GM23338 (cell line): ENCODE data around the gene GSS.

Experiments
- CTCF ChIP-seq, 2 experiments: fragments of 200-600 bp in 1 of 2; sonication (generic) in 1 of 2; conservative IDR thresholded peaks; 2 replicates each; pipeline versions ENCODE4 v1.5.1 to v1.6.1; 2016 to 2017; ENCODE audit warnings: antibody characterized with exemption in 2 of 2, low read depth in 2 of 2, mild to moderate bottlenecking in 2 of 2, moderate library complexity in 1 of 2
- EZH2phosphoT487 ChIP-seq: fragments of 200-600 bp; sonication (generic); IDR thresholded peaks from one replicate; pipeline ENCODE4 v1.8.1; 2018; ENCODE audit warnings: antibody characterized with exemption; ENCODE audit not compliant: unreplicated experiment
- POLR2AphosphoS5 ChIP-seq: IDR thresholded peaks from 2 replicates; pipeline ENCODE4 v1.6.1; 2016; ENCODE audit warnings: antibody characterized with exemption, low read depth
- REST ChIP-seq: IDR thresholded peaks from one replicate; pipeline ENCODE4 v1.6.1; 2018; ENCODE audit warnings: antibody characterized with exemption; ENCODE audit not compliant: unreplicated experiment

GRCh38 chr20:34985461-34986310 lies 30.1 kb upstream of the GSS start:
- TF ChIP-seq EZH2phosphoT487: no peak
- no peak for TF ChIP-seq CTCF (conservative IDR thresholded peaks at IDR 0.05; ENCODE audit: low read depth in 2 of 2)
- TF ChIP-seq POLR2AphosphoS5: no peak
- TF ChIP-seq REST: no peak
